ENCODE data around the gene RAD9A. TPM values are rescaled to one million over a fixed set of nuclear protein-coding genes. Genes with fewer than 3 reads are reported as not detected.

The RAD9A gene
- total RNA-seq (2014; rRNA removed; shearing (Covaris generic)): 0.51 and 4.6 TPM in 2 replicates
- polyA plus RNA-seq (2016; fragmentation: Nextera tagmentation; extraction: Ambion mirVana): 3.9 and 5.7 TPM in 2 replicates

DNA sequence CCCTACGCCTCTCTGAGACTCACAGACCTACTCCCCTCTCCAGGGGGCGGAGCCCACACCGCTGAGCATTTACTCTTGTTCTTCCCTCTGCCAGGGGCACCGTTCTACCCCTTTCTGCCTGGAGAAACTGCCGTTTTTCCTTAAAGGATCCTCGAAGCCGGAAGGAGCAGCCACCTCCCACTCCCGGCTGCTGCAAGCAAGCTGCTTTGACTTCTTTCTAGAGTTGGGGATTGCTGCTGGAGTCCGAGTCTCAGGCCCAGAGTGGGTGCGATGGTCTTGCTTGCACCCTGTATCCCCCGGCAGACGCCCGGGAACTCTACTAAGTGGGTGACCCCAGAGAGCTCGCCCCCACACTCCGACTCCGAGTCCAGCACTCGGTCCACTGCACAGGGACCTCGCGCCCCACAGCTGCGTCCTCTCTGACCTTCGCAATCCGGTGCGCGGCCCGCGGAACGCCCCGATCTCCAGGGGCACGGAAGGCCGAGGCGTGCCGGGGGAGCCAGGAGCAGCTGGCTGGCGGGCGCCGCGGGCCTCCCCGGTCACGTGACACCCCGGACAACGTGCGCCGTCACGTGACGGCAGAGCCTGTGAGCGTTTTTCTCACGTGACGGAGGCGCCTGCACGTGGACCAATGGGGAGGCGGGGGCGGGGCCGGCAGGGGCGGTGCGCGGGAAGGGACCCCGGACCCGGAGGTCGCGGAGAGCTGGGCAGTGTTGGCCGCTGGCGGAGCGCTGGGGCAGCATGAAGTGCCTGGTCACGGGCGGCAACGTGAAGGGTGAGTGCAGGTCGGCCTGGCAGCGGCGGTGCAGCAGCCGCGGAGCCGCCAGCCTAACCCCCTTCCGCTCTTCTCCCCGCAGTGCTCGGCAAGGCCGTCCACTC, at the start of gene RAD9A:
Gene RAD9A (plus strand): TSS at position 683 of the 879 bp plus-strand sequence. CDS start 59 bp downstream, at position 742.
- 0 to 1% methylated on average over 67 to 75 of the region's 75 CpGs for WGBS, 2 experiments (ENCODE audit: low coverage in 1 of 2, low lambda C conversion rate in 2 of 2, missing lambda C conversion rate in 2 of 2)
- H3K36me3 ChIP-seq (ENCODE audit: low read depth): no peaks in the 10 kb centered on the region
- H3K79me2 ChIP-seq (ENCODE audit: insufficient read depth): peaks cover 24% of the 10 kb centered on the region
- H2AFZ ChIP-seq: peak within 1 kb of the TSS; percentile 93
- no peaks in the 10 kb centered on the region for H3K9me3 ChIP-seq (ENCODE audit: low read depth)
- no peaks in the 10 kb centered on the region for H3K27me3 ChIP-seq (replicated peaks; ENCODE audit: insufficient read depth)
- H3K4me2 ChIP-seq (ENCODE audit: unreplicated experiment): peak within 1 kb of the TSS; percentile 99
- in situ Hi-C loops (cut with MboI): no loop called here
- TF ChIP-seq EZH2phosphoT487 (IDR thresholded peaks at IDR 0.05; ENCODE audit: insufficient read depth, low read depth): no peak
- TF ChIP-seq EZH2 (IDR thresholded peaks at IDR 0.05; ENCODE audit: insufficient read depth, poor library complexity, severe bottlenecking): no peak
- H3K27ac ChIP-seq: peak within 1 kb of the TSS; percentile 79
- H3K4me3 ChIP-seq: peak within 1 kb of the TSS; percentile 90
- no peaks in the 10 kb centered on the region for H3K9me2 ChIP-seq (ENCODE audit: insufficient read depth)
- no peaks in the 10 kb centered on the region for H4K20me1 ChIP-seq (ENCODE audit: insufficient read depth)
- no peaks in the 10 kb centered on the region for H3F3A ChIP-seq (ENCODE audit: insufficient read depth)
- H3K9ac ChIP-seq: peak within 1 kb of the TSS; percentile 94
- DNase-seq: peak; percentile 99
- H3K4me1 ChIP-seq (ENCODE audit: insufficient read depth): peaks cover 4% of the 10 kb centered on the region; the same call in 1 of the 2 replicates

DNA sequence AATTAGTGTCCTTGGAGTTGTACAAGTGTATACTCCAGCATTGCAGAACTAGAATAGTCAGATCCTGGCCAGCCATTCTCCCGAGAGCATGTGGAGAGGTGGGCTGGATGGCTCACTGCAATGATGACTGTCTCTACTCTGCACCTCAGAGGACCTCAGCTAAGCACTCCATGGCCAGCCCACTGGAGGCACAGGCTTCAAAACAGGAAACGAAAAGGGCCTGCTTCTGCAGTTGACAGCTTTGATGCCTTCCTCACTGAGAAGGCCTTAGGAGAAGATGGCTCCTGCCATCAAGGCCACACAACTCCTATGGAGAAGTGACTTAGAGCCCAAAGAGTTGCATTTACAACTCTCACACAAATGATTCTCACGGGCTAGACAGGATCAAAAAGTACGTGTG, 47.5 kb upstream of the RAD9A start:
- no peak for DNase-seq
- Histone ChIP-seq H3K79me2 (ENCODE audit: insufficient read depth) (no peaks in the 10 kb centered on the region), H3K4me3 (no peak overlapping the region), H3K9me3 (ENCODE audit: low read depth) (no peaks in the 10 kb centered on the region), H3K9ac (no peak overlapping the region), H3K4me1 (ENCODE audit: insufficient read depth) (peaks cover 27% of the 10 kb centered on the region), H3K4me2 (ENCODE audit: unreplicated experiment) (no peak overlapping the region), H2AFZ (no peak overlapping the region), H4K20me1 (ENCODE audit: insufficient read depth) (no peaks in the 10 kb centered on the region), H3K27ac (no peak overlapping the region), H3F3A (ENCODE audit: insufficient read depth) (peaks cover 31% of the 10 kb centered on the region), H3K27me3 (replicated peaks; ENCODE audit: insufficient read depth) (no peaks in the 10 kb centered on the region), H3K9me2 (ENCODE audit: insufficient read depth) (no peaks in the 10 kb centered on the region), H3K36me3 (ENCODE audit: low read depth) (no peaks in the 10 kb centered on the region)
- TF ChIP-seq EZH2 (IDR thresholded peaks at IDR 0.05; ENCODE audit: insufficient read depth, poor library complexity, severe bottlenecking) (no peak), EZH2phosphoT487 (IDR thresholded peaks at IDR 0.05; ENCODE audit: insufficient read depth, low read depth) (no peak)
- WGBS, 2 experiments (ENCODE audit: low coverage in 1 of 2, low lambda C conversion rate in 2 of 2, missing lambda C conversion rate in 2 of 2): 87 to 91% methylated on average over 4 of the region's 4 CpGs
- in situ Hi-C loops (cut with MboI): no loop called here

DNA sequence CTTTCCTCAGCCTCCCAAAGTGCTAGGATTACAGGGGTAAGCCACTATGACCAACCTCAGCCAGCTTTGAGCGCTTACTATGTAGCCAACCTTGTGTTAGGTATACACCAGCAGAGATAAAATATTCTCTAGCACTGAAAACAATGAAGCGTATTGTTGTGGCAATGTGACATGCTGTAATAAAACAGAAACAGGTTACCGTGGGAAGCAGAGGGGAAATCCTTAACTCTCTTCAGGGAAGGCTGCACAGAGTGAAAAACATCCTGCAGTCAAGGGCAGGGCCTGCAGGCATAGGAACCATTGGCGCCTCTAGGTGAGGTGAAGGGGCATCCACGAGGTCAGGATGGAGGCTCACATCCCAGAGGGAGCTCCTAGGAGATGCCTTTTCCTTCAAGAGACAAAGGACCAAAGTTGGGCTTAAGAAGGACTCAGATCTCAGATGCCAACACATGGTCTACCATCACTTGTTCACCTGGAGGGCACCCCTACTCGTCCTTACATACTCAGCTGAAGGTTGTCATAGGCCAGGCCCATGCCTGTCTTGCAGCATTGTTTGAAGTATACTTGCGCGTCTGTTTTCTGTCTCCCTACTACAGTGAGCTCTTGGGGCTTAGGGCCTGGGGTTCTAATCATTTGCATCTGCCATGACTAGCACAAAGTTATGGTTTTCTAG, 46.4 kb upstream of the RAD9A start:
- Histone ChIP-seq H3K9ac (no peak overlapping the region), H3F3A (ENCODE audit: insufficient read depth) (peaks cover 37% of the 10 kb centered on the region), H3K36me3 (ENCODE audit: low read depth) (no peaks in the 10 kb centered on the region), H3K27me3 (replicated peaks; ENCODE audit: insufficient read depth) (no peaks in the 10 kb centered on the region), H4K20me1 (ENCODE audit: insufficient read depth) (no peaks in the 10 kb centered on the region), H3K4me2 (ENCODE audit: unreplicated experiment) (no peak overlapping the region), H3K27ac (peak overlapping the region; percentile 87), H3K9me2 (ENCODE audit: insufficient read depth) (no peaks in the 10 kb centered on the region), H3K9me3 (ENCODE audit: low read depth) (no peaks in the 10 kb centered on the region), H2AFZ (no peak overlapping the region), H3K4me3 (no peak overlapping the region), H3K79me2 (ENCODE audit: insufficient read depth) (no peaks in the 10 kb centered on the region), H3K4me1 (ENCODE audit: insufficient read depth) (peaks cover 27% of the 10 kb centered on the region)
- WGBS, 2 experiments (ENCODE audit: low coverage in 1 of 2, low lambda C conversion rate in 2 of 2, missing lambda C conversion rate in 2 of 2): 86 to 90% methylated on average over 8 of the region's 8 CpGs
- DNase-seq: no peak
- in situ Hi-C loops (cut with MboI): no loop called here
- no peak for TF ChIP-seq EZH2phosphoT487 (IDR thresholded peaks at IDR 0.05; ENCODE audit: insufficient read depth, low read depth)
- no peak for TF ChIP-seq EZH2 (IDR thresholded peaks at IDR 0.05; ENCODE audit: insufficient read depth, poor library complexity, severe bottlenecking)

DNA sequence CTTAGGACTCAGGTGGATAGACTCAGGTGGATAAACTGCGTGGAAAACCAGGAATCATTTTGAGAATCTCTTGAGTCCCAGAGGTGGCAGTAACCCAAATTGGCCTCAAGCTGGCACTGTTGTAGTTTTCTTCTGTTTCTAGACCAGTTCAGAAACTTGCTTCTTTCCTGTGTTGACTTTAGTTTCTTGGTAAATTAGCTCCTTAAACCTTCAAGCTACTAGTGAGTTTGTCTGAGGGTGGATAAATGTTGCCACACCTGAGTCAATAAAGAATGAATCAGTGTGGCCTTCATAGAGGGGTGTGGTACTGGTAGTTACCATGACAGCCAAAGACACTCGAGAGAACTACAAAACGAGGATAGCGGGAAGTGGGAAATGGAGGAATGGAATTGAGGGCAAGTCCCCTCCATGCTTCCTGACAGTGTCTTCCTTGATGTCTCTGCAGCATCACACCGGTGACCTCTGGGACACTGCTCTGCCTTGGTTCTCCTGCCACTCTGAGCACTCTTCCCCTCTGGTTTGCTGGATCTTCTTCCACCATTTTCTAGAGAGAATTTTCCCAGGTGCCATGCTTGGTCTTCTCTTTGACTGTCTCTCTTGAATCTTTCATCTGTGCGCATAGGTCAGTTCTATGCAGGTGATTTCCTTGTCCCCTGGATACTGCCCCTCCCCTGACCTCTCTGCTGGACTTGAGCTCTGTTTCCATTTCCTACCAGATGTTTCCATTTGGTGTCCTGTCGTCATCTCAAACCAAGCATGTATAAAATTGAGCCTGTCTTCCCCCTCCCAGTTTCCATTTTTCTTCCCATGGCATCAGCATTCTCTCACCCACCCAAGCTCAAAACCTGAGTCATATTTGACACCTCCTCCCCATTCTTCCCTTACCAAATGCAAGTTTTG, 45.6 kb upstream of the RAD9A start:
- H3K9me2 ChIP-seq (ENCODE audit: insufficient read depth): no peaks in the 10 kb centered on the region
- peak overlapping the region; percentile 60 for H3K9ac ChIP-seq
- H3K27me3 ChIP-seq (replicated peaks; ENCODE audit: insufficient read depth): no peaks in the 10 kb centered on the region
- H4K20me1 ChIP-seq (ENCODE audit: insufficient read depth): no peaks in the 10 kb centered on the region
- H3K4me1 ChIP-seq (ENCODE audit: insufficient read depth): peaks cover 27% of the 10 kb centered on the region
- peaks cover 43% of the 10 kb centered on the region for H3F3A ChIP-seq (ENCODE audit: insufficient read depth)
- H3K36me3 ChIP-seq (ENCODE audit: low read depth): no peaks in the 10 kb centered on the region
- WGBS, 2 experiments (ENCODE audit: low coverage in 1 of 2, low lambda C conversion rate in 2 of 2, missing lambda C conversion rate in 2 of 2): 77 to 79% methylated on average over 7 of the region's 7 CpGs
- TF ChIP-seq EZH2phosphoT487 (IDR thresholded peaks at IDR 0.05; ENCODE audit: insufficient read depth, low read depth) (no peak), EZH2 (IDR thresholded peaks at IDR 0.05; ENCODE audit: insufficient read depth, poor library complexity, severe bottlenecking) (no peak)
- no peak overlapping the region for H3K4me3 ChIP-seq
- peak overlapping the region; percentile 87 for H3K27ac ChIP-seq
- 0 out of 2 replicates have a peak, but pooled peaks cover 6% of the 10 kb centered on the region for H3K79me2 ChIP-seq (ENCODE audit: insufficient read depth)
- H3K4me2 ChIP-seq (ENCODE audit: unreplicated experiment): peak overlapping the region; percentile 28
- H2AFZ ChIP-seq: no peak overlapping the region
- in situ Hi-C loops (cut with MboI): no loop called here
- peak; percentile 88 for DNase-seq
- no peaks in the 10 kb centered on the region for H3K9me3 ChIP-seq (ENCODE audit: low read depth)

All from GM23248 (cell line).